Measurements from ENCODE around the gene SH3TC1.

Gene SH3TC1

GRCh38 chr4:8280158-8280875 lies 81.2 kb downstream of the SH3TC1 start:
- TF ChIP-seq CTCF (IDR thresholded peaks at IDR 0.05; ENCODE audit: low read depth, low read length) = no peak
- no peak overlapping the region for H3K4me3 ChIP-seq (ENCODE audit: low read depth, low read length)
- in situ Hi-C loops (cut with HindIII; ENCODE audit: low sequenced_read_pairs) = no loop called here
- no peak for DNase-seq (ENCODE audit: low read depth, low spot score)

- TF ChIP-seq CTCF (IDR thresholded peaks at IDR 0.05; ENCODE audit: low read depth, low read length) = no peak
- in situ Hi-C loops (cut with HindIII; ENCODE audit: low sequenced_read_pairs) = no loop called here
- H3K4me3 ChIP-seq (ENCODE audit: low read depth, low read length) = no peak overlapping the region
- DNase-seq (ENCODE audit: low read depth, low spot score) = no peak
These were observed 81.9 kb downstream of the SH3TC1 start for GRCh38 chr4:8280876-8281440.

GRCh38 chr4:8281519-8282133 lies 82.5 kb downstream of the SH3TC1 start:
- DNase-seq (ENCODE audit: low read depth, low spot score) = peak; percentile 87
- H3K4me3 ChIP-seq (ENCODE audit: low read depth, low read length) = no peak overlapping the region
- in situ Hi-C loops (cut with HindIII; ENCODE audit: low sequenced_read_pairs) = no loop called here
- TF ChIP-seq CTCF (IDR thresholded peaks at IDR 0.05; ENCODE audit: low read depth, low read length) = no peak

- in situ Hi-C loops (cut with HindIII; ENCODE audit: low sequenced_read_pairs) = no loop called here
- H3K4me3 ChIP-seq (ENCODE audit: low read depth, low read length) = no peak overlapping the region
- TF ChIP-seq CTCF (IDR thresholded peaks at IDR 0.05; ENCODE audit: low read depth, low read length) = no peak
- DNase-seq (ENCODE audit: low read depth, low spot score) = no peak
These were observed 83.1 kb downstream of the SH3TC1 start for GRCh38 chr4:8282134-8282641.

GRCh38 chr4:8282742-8283141 lies 83.7 kb downstream of the SH3TC1 start:
- in situ Hi-C loops (cut with HindIII; ENCODE audit: low sequenced_read_pairs) = no loop called here
- no peak for TF ChIP-seq CTCF (IDR thresholded peaks at IDR 0.05; ENCODE audit: low read depth, low read length)
- no peak for DNase-seq (ENCODE audit: low read depth, low spot score)
- no peak overlapping the region for H3K4me3 ChIP-seq (ENCODE audit: low read depth, low read length)

- no peak for TF ChIP-seq CTCF (IDR thresholded peaks at IDR 0.05; ENCODE audit: low read depth, low read length)
- in situ Hi-C loops (cut with HindIII; ENCODE audit: low sequenced_read_pairs) = no loop called here
- H3K4me3 ChIP-seq (ENCODE audit: low read depth, low read length) = no peak overlapping the region
- no peak for DNase-seq (ENCODE audit: low read depth, low spot score)
These were observed 84.1 kb downstream of the SH3TC1 start for GRCh38 chr4:8283161-8283560.
